Measurements from ENCODE around the gene EEF2. TPM values are rescaled to one million over a fixed set of nuclear protein-coding genes. Genes with fewer than 3 reads are reported as not detected.

The EEF2 gene
- total RNA-seq, 1 experiment from 2014 or later = 1,124 TPM

GRCh38 chr19:3982701-3983541 lies 2.3 kb downstream of the EEF2 start:
- ChIA-PET CTCF (interaction anchor here (0.7 kb wide), 1 partner anchor 395 kb away, joined by 3 read pairs; no protein-coding TSS in a partner anchor), POLR2A (ENCODE audit: unreplicated experiment) (no interaction called here)
- peaks cover 66% of the 10 kb centered on the region for H3K79me2 ChIP-seq (ENCODE audit: low read length)
- peak overlapping the region; percentile 96 for H3K9ac ChIP-seq (ENCODE audit: low read length)
- H3K27me3 ChIP-seq (ENCODE audit: low read length) = no peaks in the 10 kb centered on the region
- ATAC-seq (peak; percentile 40), DNase-seq (peak; percentile 62)
- H3K4me2 ChIP-seq (ENCODE audit: low read length) = peak overlapping the region; percentile 99
- intact Hi-C loops (cut with micrococcal nuclease) = no loop called here
- H3K36me3 ChIP-seq (ENCODE audit: low read depth, low read length) = peaks cover 66% of the 10 kb centered on the region
- BruUV-seq (replicated peaks) = no TSS peak
- H3K4me3 ChIP-seq (ENCODE audit: low read length) = peak overlapping the region; percentile 97
- H3K9me2 ChIP-seq (replicated peaks; ENCODE audit: low read length) = no peaks in the 10 kb centered on the region
- TF ChIP-seq EZH2 (IDR thresholded peaks at IDR 0.05; ENCODE audit: low read length, unreplicated experiment) (no peak), EZH2phosphoT487 (IDR thresholded peaks at IDR 0.05; ENCODE audit: borderline replicate concordance, low read length) (no peak), CTCF (conservative IDR thresholded peaks at IDR 0.05; ENCODE audit: low read depth, low read length) (no peak)
- H3F3A ChIP-seq (ENCODE audit: low read length, unreplicated experiment) = peaks cover 4% of the 10 kb centered on the region
- no peak overlapping the region for H3K27ac ChIP-seq (ENCODE audit: low read length)
- H2AFZ ChIP-seq (ENCODE audit: low read length) = no peak overlapping the region
- peaks cover 20% of the 10 kb centered on the region for H3K4me1 ChIP-seq (ENCODE audit: insufficient read depth, low read length)
- no peaks in the 10 kb centered on the region for H3K9me3 ChIP-seq (ENCODE audit: low read length)
- peaks cover 67% of the 10 kb centered on the region for H4K20me1 ChIP-seq (ENCODE audit: low read length)

- no peak for ATAC-seq
Observed at GRCh38 chr19:3981736-3982681, 3.3 kb downstream of the EEF2 start.

More at GRCh38 chr19:3981736-3982681, 3.3 kb downstream of the EEF2 start:
- H3K4me3 ChIP-seq (ENCODE audit: low read length) = no peak overlapping the region
- BruUV-seq (replicated peaks) = no TSS peak
- H3K9me3 ChIP-seq (ENCODE audit: low read length) = no peaks in the 10 kb centered on the region
- peaks cover 70% of the 10 kb centered on the region for H3K79me2 ChIP-seq (ENCODE audit: low read length)
- H3K9me2 ChIP-seq (replicated peaks; ENCODE audit: low read length) = no peaks in the 10 kb centered on the region
- no peak for DNase-seq
- no peak overlapping the region for H3K27ac ChIP-seq (ENCODE audit: low read length)
- ChIA-PET POLR2A (ENCODE audit: unreplicated experiment) (no interaction called here), CTCF (interaction anchor here (0.7 kb wide), 1 partner anchor 396 kb away, joined by 3 read pairs; no protein-coding TSS in a partner anchor)
- intact Hi-C loops (cut with micrococcal nuclease) = no loop called here
- H3K4me1 ChIP-seq (ENCODE audit: insufficient read depth, low read length) = peaks cover 20% of the 10 kb centered on the region
- no peak overlapping the region for H2AFZ ChIP-seq (ENCODE audit: low read length)
- H3F3A ChIP-seq (ENCODE audit: low read length, unreplicated experiment) = peaks cover 4% of the 10 kb centered on the region
- peaks cover 75% of the 10 kb centered on the region for H3K36me3 ChIP-seq (ENCODE audit: low read depth, low read length)
- H3K27me3 ChIP-seq (ENCODE audit: low read length) = no peaks in the 10 kb centered on the region
- H3K9ac ChIP-seq (ENCODE audit: low read length) = no peak overlapping the region
- H3K4me2 ChIP-seq (ENCODE audit: low read length) = peak overlapping the region; percentile 99; the same call in 1 of the 2 replicates
- TF ChIP-seq EZH2phosphoT487 (IDR thresholded peaks at IDR 0.05; ENCODE audit: borderline replicate concordance, low read length) = no peak
- TF ChIP-seq EZH2 (IDR thresholded peaks at IDR 0.05; ENCODE audit: low read length, unreplicated experiment) = no peak
- no peak for TF ChIP-seq CTCF (conservative IDR thresholded peaks at IDR 0.05; ENCODE audit: low read depth, low read length)
- H4K20me1 ChIP-seq (ENCODE audit: low read length) = peaks cover 77% of the 10 kb centered on the region

Data from PC-3 (cell line).